ENCODE data around the gene NEU3. TPM values are rescaled to one million over a fixed set of nuclear protein-coding genes. Genes with fewer than 3 reads are reported as not detected.

NEU3 gene
- total RNA-seq, 1 experiment from 2014 or later, result 12.5 TPM

- ATAC-seq (no peak), DNase-seq (ENCODE audit: low read depth, low spot score) (no peak)
- no TSS peak for BruUV-seq (replicated peaks)
- Histone ChIP-seq H2AFZ (ENCODE audit: low read depth, low read length, poor library complexity, severe bottlenecking) (no peak overlapping the region), H3K27ac (ENCODE audit: low read depth, low read length) (no peak overlapping the region), H3K9ac (ENCODE audit: low read length) (no peak overlapping the region), H3K4me1 (ENCODE audit: control insufficient read depth in 1 of 2, insufficient read depth in 2 of 2, low read length in 2 of 2) (no peaks in the 10 kb centered on the region), H3K79me2 (ENCODE audit: insufficient read depth, low read length) (no peaks in the 10 kb centered on the region), H3K9me2 (ENCODE audit: insufficient read depth) (no peaks in the 10 kb centered on the region), H3K4me2 (ENCODE audit: low read length) (no peak overlapping the region), H4K20me1 (ENCODE audit: insufficient read depth) (no peaks in the 10 kb centered on the region), H3K9me3 (ENCODE audit: control insufficient read depth in 1 of 2, insufficient read depth in 1 of 2, low read depth in 1 of 2, low read length in 2 of 2) (no peaks in the 10 kb centered on the region), H3K27me3 (ENCODE audit: insufficient read depth, low read length) (no peaks in the 10 kb centered on the region), H3K4me3 (replicated peaks in 1 of 2; ENCODE audit: low read depth in 1 of 2, low read length in 2 of 2) (no peak overlapping the region), H3K36me3 (ENCODE audit: control insufficient read depth in 1 of 2, insufficient read depth in 2 of 2, low read length in 2 of 2) (peaks cover 13 to 16% of the 10 kb centered on the region in 2 experiments; a peak in 3 of 4 replicates)
- intact Hi-C loops (cut with micrococcal nuclease), result no loop called here
- POLR2A ChIA-PET, result no interaction called here
- TF ChIP-seq CBX3 (IDR thresholded peaks at IDR 0.05; ENCODE audit: low read depth), result no peak
- no peak for TF ChIP-seq TCF7L2 (IDR thresholded peaks at IDR 0.05; ENCODE audit: borderline replicate concordance, extremely low read depth, insufficient read depth, insufficient read length)
- TF ChIP-seq YY1 (IDR thresholded peaks at IDR 0.05; ENCODE audit: extremely low read depth, insufficient replicate concordance, low read depth, low read length), result no peak
- TF ChIP-seq POLR2AphosphoS5 (IDR thresholded peaks at IDR 0.05; ENCODE audit: low read depth, low read length), result no peak
- TF ChIP-seq ELF1 (IDR thresholded peaks at IDR 0.05; ENCODE audit: borderline replicate concordance, low read depth), result no peak
- no peak for TF ChIP-seq POLR2A (IDR thresholded peaks at IDR 0.05; ENCODE audit: borderline replicate concordance, extremely low read depth, insufficient read depth, insufficient read length)
- no peak for TF ChIP-seq REST (IDR thresholded peaks at IDR 0.05; ENCODE audit: low read depth)
- no peak for TF ChIP-seq RAD21 (IDR thresholded peaks at IDR 0.05; ENCODE audit: low read depth)
- no peak for TF ChIP-seq JUND (IDR thresholded peaks at IDR 0.05)
- no peak for TF ChIP-seq FOSL1 (IDR thresholded peaks at IDR 0.05; ENCODE audit: low read depth)
- no peak for TF ChIP-seq SP1 (IDR thresholded peaks at IDR 0.05; ENCODE audit: low read depth)
- no peak for TF ChIP-seq ZBTB33 (IDR thresholded peaks at IDR 0.05; ENCODE audit: extremely low read depth, insufficient replicate concordance, low read length)
- no peak for TF ChIP-seq EGR1 (IDR thresholded peaks at IDR 0.05; ENCODE audit: low read depth)
- no peak for TF ChIP-seq ZNF274 (IDR thresholded peaks at IDR 0.05; ENCODE audit: low read depth, low read length)
- no peak for TF ChIP-seq SRF (IDR thresholded peaks at IDR 0.05; ENCODE audit: low read depth)
- TF ChIP-seq ZFX (IDR thresholded peaks at IDR 0.05), result no peak
- no peak for TF ChIP-seq MAX (IDR thresholded peaks at IDR 0.05)
- TF ChIP-seq ATF3 (IDR thresholded peaks at IDR 0.05), result no peak
- TF ChIP-seq EZH2 (IDR thresholded peaks at IDR 0.05), result no peak
- CTCF ChIA-PET, result interaction anchor here (1.9 kb wide), 1 partner anchor 20 kb away, joined by 5 read pairs; no protein-coding TSS in a partner anchor
- RAD21 ChIA-PET (ENCODE audit: low non-redundant PET in 1 of 2, low total read pairs in 2 of 2, uncharacterized antibody in 2 of 2, unreplicated experiment in 2 of 2), result no interaction called here
Measured at GRCh38 chr11:75002516-75002915, 13.8 kb downstream of the NEU3 start.
